Occipital lobe (tissue), 2 donors: ENCODE data around the gene C1orf21. TPM values are rescaled to one million over a fixed set of nuclear protein-coding genes. Genes with fewer than 3 reads are reported as not detected.

Source experiments
- DNase-seq: peaks from one replicate; lab custom pipeline; 2025; lab: John Stamatoyannopoulos, UW
- total RNA-seq: library from RNA; depleted of rRNA; stranded (reverse); fragments of >200 nt; gene quantifications from one replicate; pipeline ENCODE4 v1.2.3, GENCODE V29; 2014

The C1orf21 gene
- total RNA-seq, 1 donor from 2014 or later = 31.7 TPM

GRCh38 chr1:184555665-184556641 lies 169.1 kb downstream of the C1orf21 start:
- DNase-seq = no peak

GRCh38 chr1:184556665-184557064 lies 169.8 kb downstream of the C1orf21 start:
- DNase-seq = no peak

- no peak for DNase-seq
Measured at GRCh38 chr1:184557423-184558347, 170.9 kb downstream of the C1orf21 start.

GRCh38 chr1:184558691-184559090 lies 171.9 kb downstream of the C1orf21 start:
- no peak for DNase-seq

GRCh38 chr1:184559117-184559713 lies 172.4 kb downstream of the C1orf21 start:
- DNase-seq = no peak

GRCh38 chr1:184562806-184563205 lies 176.0 kb downstream of the C1orf21 start:
- DNase-seq = no peak

- DNase-seq = no peak
Measured at GRCh38 chr1:184563308-184563707, 176.5 kb downstream of the C1orf21 start.

- no peak for DNase-seq
Measured at GRCh38 chr1:184567009-184567408, 180.2 kb downstream of the C1orf21 start.

- DNase-seq = no peak
Measured at GRCh38 chr1:184567637-184568036, 180.8 kb downstream of the C1orf21 start.

- no peak for DNase-seq
Measured at GRCh38 chr1:184568148-184568547, 181.3 kb downstream of the C1orf21 start.

- DNase-seq = no peak
Measured at GRCh38 chr1:184569106-184569505, 182.3 kb downstream of the C1orf21 start.

- no peak for DNase-seq
Measured at GRCh38 chr1:184574588-184574987, 187.8 kb downstream of the C1orf21 start.

GRCh38 chr1:184576822-184577221 lies 190.0 kb downstream of the C1orf21 start:
- no peak for DNase-seq

GRCh38 chr1:184577319-184577718 lies 190.5 kb downstream of the C1orf21 start:
- no peak for DNase-seq

GRCh38 chr1:184582411-184582810 lies 195.6 kb downstream of the C1orf21 start:
- no peak for DNase-seq

- no peak for DNase-seq
Measured at GRCh38 chr1:184583849-184584248, 197.0 kb downstream of the C1orf21 start.

GRCh38 chr1:184588701-184589100 lies 201.9 kb downstream of the C1orf21 start:
- DNase-seq = no peak

- no peak for DNase-seq
Measured at GRCh38 chr1:184590163-184590750, 203.4 kb downstream of the C1orf21 start.

- no peak for DNase-seq
Measured at GRCh38 chr1:184593597-184593996, 206.8 kb downstream of the C1orf21 start.

GRCh38 chr1:184595596-184595995 lies 208.8 kb downstream of the C1orf21 start:
- no peak for DNase-seq

GRCh38 chr1:184596950-184597645 lies 210.3 kb downstream of the C1orf21 start:
- DNase-seq = no peak
